Measurements from ENCODE around the gene NKD1.

DNA sequence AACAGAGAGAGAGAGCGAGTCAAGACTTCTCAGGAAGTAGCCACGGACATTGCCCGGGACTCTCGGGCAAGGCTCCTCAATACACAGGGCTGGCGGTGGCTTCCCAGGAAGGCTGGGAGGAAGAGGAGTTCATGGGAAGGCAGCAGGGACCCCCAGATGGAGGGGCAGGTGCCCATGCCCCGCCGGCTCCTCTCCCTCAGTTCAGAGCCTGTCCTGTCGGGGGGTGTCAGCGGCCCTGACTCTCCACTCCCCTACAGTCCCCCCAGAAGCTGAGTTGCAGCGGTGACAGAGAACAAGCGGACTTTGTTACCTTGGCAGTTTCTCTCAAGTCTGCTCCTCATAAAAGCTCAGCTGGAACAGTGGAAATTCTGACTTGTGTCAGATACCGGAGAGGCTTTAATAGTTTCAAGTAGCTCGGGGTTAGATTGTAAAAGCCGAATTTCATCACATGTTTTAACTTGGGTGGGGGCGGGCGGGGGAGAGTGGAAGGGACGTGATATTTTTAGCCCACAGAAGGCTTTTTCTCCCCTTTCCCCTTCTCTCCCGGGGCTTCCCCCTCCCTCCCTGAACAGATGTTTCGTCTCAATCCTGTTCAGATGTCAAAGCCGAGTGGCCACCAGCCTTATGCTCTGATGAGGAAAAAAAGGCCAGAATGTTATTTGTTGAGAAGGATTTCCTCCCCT is 65.2 kb downstream of the NKD1 start:
- TF ChIP-seq POLR2A (IDR thresholded peaks at IDR 0.05), result no peak
- no peak for TF ChIP-seq CTCF (IDR thresholded peaks at IDR 0.05)
- TF ChIP-seq EP300 (IDR thresholded peaks at IDR 0.05), result no peak
- peak in 1 of 3 donors; percentile 7 for TF ChIP-seq POLR2AphosphoS5 (IDR thresholded peaks at IDR 0.05)

All from stomach (tissue), 4 donors.